Stimulated activated CD4-positive, alpha-beta T cell treated with anti-CD3 and anti-CD28 coated beads, Interleukin-2, amount 100 ng/mL, for 24 hours (primary cell): Measurements from ENCODE around the gene TMEM167A.
A peak's percentile ranks its signal among the peaks of the same experiment; 100 is the strongest.

Experiments used
- DNase-seq, 2 donors: peaks; one replicate each; pipeline ENCODE4 v3.0.0-alpha.2; 2020

The TMEM167A gene

GRCh38 chr5:83076742-83077661 lies at the start of gene TMEM167A, which contains the start of gene XRCC4:
Gene TMEM167A, minus strand, starts transcription at chr5:83077394. Its CDS starts 71 bp downstream, at chr5:83077323.
Gene XRCC4, plus strand, starts transcription at chr5:83077547. Its CDS starts 27,373 bp downstream, at chr5:83104920.
- DNase-seq: peak; percentile 88 to 94

DNA sequence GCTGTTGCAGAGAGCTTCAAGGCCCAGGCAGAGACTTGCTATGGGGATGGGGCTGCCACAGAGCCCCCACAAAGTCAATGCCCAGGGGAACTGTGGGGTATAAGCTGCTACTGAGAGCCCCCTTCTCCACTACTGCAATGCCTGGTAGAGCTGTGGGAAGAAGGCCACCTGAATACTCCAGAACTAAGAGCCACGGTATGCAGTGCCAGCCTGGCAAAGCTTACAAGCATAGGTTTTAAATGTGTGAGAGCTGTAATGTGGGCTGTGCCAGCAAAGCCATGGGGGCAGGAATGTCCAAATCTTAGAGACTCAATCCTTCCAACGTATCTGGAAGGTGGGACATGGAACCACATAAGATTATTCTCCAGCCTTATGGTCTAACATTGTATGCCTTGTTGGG lies 49.3 kb upstream of the TMEM167A start:
- DNase-seq: no peak

DNA sequence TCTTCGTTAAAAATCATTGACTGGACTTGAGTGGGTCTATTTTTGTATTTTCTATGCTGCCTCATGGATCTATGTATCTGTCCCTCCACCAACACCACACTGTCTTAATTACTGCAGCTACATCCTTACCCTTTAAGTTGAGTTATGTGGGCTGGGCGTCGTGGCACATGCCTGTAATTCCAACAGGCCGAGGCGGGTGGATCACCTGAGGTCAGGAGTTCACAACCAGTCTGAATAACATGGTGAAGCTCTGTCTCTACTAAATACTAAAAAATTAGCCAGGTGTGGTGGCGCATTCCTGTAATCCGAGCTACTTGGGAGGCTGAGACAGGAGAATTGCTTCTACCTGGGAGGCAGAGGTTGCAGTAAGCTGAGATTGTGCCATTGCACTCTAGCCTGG lies 48.4 kb upstream of the TMEM167A start:
- DNase-seq: no peak

- no peak for DNase-seq
Measured at GRCh38 chr5:83124593-83124992, 47.4 kb upstream of the TMEM167A start.

GRCh38 chr5:83118976-83119375 lies 41.8 kb upstream of the TMEM167A start:
- DNase-seq: no peak

DNA sequence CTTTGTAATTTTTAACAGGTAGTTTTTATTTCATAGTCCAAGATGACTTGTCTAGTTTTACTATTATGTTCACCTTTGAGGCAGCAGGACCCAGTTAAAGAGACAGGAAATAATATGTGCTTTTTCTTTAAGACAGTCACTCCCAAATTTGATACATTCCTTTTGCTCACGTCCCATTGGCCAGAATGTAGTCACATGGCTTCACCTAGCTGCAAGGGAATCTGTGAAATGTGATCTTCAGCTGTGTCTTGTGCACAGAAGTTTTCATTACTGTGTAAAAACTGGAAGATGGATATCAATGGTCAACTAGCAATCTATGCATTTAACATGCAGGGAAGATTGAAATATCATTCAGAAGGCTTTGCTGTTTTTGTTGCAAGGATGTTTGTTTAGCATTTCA lies 41.3 kb upstream of the TMEM167A start:
- no peak for DNase-seq

DNA sequence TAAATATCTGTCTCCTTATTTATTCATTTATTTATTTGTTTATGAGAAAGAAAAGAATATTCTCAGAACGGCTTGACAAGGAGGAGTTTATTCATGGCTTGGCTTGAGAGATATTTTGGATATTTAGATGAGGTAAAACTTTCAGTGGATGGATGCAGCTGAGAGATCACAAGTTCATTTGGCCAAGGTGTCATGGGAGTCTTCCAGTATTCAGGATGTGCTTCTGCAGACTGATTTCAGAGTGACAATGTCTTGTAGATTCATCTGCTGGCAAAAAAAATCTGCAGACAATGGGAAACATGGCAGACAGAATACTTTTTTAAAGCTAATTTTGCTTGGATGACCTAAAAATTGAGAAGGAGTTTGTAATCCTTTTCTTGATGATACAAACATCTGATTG lies 38.6 kb upstream of the TMEM167A start:
- DNase-seq: no peak

- no peak for DNase-seq
Measured at GRCh38 chr5:83109380-83109779, 32.2 kb upstream of the TMEM167A start.

GRCh38 chr5:83107692-83108420 lies 30.7 kb upstream of the TMEM167A start:
- no peak for DNase-seq

GRCh38 chr5:83104021-83104420 lies 26.8 kb upstream of the TMEM167A start:
- no peak for DNase-seq

DNA sequence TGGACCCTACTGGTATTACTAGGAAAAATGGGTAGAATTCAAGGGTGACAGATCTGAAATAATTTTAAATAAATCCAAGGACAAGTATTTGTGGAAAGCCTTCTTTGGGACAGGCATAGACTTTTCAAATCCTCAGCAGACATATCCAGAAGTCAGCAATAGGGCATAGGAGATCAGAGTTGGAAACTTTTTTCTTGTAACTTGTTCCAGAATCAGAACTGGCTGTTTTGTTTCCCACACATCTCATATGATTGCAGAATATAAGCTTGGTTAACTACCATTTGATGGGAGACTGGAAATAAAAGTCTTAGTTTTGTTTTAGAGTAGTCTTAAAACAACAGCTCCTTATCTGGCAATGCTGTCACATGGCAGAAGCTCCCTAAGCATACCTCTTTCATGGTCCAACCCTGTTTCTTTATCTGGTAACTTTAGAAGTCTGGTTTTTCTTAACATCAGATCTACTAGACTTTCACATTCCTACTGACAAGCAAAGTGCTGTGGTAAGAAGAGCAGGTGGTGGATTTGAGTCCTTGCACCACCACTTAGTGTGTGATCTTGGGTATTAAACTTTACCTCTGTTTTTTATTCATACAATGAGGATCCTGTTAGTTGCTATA lies 25.3 kb upstream of the TMEM167A start:
- no peak for DNase-seq

- DNase-seq: no peak
Measured at GRCh38 chr5:83101514-83101913, 24.3 kb upstream of the TMEM167A start.

DNA sequence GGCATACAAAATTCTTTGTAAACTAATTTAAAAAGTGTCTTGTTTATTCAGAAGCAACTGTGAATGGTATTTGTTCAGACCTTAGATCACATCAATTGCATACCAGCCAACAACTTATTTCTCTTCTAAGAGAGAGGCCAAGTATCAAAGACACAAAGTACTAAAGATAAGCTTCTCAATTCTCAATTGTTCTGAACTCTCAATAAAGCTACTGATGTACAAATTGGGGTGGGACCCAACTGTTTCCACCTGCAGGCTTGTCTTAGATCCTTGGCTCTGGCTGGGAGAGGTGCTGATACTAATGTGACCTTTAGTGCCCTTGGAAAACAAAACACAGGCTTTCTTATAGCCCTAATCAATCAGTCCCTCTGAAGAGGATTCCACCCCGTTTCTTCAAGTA lies 22.3 kb upstream of the TMEM167A start:
- DNase-seq: no peak

DNA sequence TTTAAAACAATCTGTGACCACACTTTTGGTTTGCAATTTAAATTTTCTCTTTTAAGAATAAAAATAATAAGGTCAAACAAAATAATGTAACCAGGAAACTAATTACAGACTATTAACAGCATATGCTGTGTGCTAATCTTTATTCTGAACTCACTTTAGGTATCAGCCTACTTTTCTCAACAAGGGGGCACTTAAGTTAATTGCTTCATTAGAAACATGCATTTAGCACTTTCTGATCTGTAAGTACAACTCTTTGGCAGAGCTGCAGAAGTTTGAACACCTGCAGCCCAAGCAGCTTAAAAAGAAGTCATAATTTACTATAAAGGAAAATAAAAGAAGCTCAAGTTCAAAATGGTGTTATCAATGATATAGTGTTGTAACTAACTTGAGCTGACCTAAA lies 21.8 kb upstream of the TMEM167A start:
- no peak for DNase-seq

- no peak for DNase-seq
Measured at GRCh38 chr5:83097689-83098231, 20.6 kb upstream of the TMEM167A start.

DNA sequence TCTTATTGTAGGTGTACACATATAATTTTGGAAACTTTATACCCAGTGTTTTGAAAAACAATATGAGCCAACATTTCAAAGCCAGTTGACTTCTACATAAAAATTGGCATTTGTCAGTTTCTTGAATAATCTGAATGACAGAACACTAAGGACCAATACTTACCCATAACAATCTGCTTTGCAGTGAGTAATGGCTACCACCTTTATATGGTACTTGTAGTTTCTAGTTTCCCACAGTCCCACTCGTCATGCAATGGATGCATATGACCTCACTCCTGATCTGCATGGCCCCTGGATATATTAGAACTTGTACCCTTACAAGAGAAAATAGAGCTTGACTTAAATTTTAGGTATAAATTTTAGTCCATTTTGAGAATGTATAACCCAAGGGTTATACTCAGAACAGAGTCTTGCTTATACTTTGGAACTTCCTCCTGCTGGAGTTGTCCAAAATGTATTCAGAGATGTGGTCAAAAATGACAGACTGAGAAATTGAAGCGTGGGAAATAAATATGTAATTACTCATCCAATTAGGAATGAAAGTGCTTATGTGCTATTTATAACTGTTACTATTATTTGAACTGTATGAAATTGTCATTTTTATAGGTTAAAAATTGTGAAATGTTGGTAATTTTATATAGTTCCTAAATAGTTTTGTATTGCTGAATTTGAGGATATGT lies 19.6 kb upstream of the TMEM167A start:
- no peak for DNase-seq

GRCh38 chr5:83095957-83096539 lies 18.9 kb upstream of the TMEM167A start:
- DNase-seq: no peak

GRCh38 chr5:83095163-83095956 lies 18.2 kb upstream of the TMEM167A start:
- no peak for DNase-seq

DNA sequence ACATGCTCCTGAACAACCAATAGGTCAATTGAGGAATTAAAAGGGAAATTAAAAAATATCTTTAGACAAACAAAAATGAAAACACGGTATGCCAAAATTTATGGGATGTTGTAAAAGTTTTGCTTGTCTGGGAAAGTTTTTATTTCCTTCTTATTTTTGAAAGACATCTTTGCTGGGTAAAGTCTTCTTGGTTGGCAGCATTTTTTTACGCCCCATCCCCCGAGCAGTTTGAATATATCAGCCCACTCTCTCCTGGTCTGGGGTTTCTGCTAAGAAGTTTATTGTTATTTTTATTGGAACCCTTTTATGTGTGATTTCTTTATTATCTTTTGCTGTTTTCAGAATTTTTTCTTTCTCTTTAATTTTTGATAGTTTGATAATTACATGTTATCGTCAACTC lies 16.5 kb upstream of the TMEM167A start:
- DNase-seq: no peak

GRCh38 chr5:83092619-83093018 lies 15.4 kb upstream of the TMEM167A start:
- DNase-seq: no peak

DNA sequence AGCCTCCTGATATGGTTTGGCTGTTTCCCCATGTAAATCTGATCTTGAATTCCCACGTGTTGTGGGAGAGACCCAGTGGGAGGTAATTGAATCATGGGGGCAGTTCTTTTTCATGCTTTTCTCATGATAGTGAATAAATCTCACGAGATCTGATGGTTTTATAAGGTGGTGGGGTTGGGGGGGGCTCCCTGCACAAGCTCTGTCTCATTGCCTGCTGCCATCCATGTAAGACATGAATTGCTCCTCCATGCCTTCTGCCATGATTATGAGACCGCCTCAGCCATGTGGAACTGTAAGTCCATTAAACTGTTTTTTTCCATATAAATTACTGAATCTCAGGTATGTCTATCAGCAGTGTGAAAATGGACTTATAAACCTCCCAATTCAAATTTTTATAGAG lies 13.0 kb upstream of the TMEM167A start:
- no peak for DNase-seq
